Measurements from ENCODE around the gene DCAF12.

The DCAF12 gene

DNA sequence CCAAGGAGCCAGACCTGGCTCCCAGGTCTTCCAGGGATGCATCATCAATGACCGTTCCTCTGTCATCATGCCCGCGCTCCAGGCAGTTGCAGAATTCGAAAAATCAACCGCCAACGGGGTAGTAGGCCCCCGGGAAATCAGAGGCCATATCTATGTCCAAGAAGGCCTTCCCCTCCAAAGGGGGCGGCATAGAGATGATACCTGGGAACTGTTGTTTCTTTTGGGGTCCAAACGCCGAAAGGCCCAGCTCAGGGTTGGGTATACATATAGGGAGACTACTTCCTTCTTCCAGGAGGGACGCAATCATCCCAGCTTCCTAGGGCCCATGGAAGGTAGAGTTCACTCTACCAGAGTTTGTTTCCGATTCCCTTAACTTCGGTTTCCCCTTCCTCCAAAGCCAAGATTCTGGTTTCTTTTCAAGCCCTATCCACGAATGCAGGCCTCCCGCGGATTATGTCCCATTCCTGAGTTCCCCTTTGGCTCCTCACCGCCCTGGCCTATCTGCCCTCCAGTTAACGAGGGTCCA is 754 bp downstream of the DCAF12 start:
- no peak for DNase-seq (ENCODE audit: low read depth in 2 of 2)

DNA sequence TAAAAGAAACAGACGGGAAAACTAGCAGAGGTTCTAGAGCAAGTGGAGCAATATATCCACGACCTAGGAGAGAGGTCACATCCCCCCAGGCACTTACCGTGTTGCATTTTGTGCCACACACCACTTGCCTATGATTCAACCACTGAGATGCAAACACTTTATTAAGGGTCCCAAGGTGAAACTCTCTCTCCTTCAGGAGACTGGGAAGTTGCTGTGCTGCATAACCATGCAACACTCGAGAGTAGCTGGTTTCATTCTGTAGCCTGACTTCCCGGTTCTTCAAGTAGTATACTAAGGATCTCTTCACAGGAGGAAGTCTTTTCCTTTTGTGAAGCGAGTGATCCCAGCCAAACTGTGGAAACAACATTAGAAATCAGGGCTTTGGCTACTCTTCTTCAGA is 1.6 kb downstream of the DCAF12 start:
- DNase-seq (ENCODE audit: low read depth in 2 of 2): no peak

DNA sequence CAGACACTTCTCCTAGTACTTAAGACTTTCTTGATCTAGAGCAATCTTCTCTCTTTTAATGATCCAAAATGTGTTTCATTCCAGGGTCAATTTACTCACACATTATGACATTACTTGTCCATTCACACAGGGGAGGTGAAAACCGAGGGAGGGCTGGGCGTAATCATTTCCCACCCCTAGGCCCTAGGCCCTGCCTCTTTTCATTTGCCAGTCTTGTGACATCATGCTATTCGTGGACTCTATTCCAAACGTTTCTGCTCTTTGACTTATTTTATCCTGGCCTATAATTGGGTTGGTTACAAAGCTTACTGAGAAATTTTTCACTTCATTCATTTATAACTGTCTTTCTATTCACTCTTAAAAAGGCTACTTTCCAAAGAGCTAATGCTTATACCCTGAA is 2.4 kb downstream of the DCAF12 start:
- no peak for DNase-seq (ENCODE audit: low read depth in 2 of 2)

DNA sequence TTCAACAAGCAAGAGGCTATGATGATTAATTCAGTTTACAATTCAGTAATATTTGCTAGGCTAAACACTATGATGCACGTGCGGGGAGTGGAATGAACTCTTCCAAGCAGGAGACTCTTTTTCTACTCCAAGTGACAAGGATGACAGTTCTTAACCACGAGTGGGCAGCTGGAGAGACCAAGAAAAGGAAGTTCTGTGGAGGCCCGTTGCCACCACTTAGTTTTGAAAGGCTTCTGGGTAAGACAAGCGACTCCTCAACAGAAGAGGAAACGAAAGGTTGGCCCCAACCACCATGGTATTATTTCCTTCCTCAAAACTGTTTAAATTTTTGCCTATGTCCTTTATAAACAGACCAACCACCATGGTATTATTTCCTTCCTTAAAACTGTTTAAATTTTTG is 2.8 kb downstream of the DCAF12 start:
- DNase-seq (ENCODE audit: low read depth in 2 of 2): no peak

DNA sequence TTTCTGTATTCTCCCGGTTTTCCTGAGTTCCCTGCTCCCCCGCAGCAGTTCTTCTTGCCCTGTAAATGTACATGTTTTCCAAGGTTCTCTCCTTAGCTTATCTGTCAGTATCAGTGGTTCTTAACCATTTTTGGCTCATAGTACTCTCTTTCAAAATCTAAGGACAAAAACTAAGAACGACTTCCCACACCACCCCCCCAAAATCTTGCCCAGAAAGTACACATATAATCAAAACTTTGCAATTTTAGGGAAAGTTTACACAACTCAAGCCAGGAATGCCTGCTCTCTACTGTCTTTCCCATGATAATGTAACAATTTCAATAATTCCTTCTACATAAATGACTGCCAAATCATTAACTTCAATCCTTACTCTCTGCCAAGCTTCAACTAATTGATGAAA is 4.5 kb downstream of the DCAF12 start:
- DNase-seq (ENCODE audit: low read depth in 2 of 2): no peak

DNA sequence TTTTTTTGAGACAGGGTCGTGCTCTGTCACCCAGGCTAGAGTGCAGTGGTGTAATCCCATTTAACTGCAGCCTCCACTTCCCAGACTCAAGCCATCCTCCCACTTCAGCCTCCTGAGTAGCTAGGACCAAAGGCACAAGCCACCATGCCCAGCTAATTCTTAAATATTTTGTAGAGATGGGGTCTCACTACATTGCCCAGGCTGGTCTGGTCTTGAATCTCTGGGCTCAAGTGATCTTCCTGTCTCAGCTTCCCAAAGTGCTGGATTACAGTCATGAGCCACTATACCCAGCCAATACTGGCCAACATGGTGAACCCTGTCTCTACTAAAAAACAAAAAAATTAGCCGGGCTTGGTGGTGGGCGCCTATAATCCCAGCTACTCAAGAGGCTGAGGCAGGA is 6.8 kb downstream of the DCAF12 start:
- no peak for DNase-seq (ENCODE audit: low read depth in 2 of 2)

DNA sequence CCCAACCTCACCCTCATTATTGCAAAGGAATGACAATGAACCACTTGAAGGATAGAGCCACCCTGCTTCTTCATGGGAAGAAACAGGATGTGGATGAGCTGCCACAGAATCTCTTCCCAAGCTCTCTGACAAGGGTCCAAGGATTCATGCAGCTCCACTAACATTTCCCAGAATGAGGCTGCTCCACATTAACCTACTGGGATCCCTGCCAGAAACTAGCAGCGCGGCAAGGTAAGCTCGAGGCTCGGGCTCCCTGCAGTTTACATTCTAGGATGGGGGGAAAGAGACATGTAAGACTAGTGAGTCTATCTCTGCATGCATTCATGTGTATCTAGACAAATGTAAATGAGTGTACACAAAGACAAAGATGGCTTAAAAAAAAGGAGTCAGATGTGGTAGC is 12.1 kb downstream of the DCAF12 start:
- no peak for DNase-seq (ENCODE audit: low read depth in 2 of 2)

DNA sequence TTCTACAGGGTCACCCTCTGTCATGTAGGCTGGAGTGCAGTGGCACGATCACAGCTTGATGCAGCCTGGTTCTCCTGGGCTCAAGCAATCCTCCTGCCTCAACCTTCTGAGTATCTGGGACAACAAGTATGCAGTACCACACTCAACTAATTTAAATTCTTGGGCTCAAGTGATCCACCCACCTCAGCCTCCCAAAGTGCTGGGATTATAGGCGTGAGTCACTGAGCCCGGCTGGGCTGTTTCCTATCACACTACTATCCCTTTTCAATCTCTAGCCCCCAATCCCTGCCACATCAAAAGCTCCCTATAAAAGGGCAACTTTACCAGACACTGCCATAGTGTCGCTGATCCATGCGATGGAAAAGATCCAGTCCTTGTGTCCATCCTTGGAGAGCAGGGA is 20.4 kb downstream of the DCAF12 start:
- no peak for DNase-seq (ENCODE audit: low read depth in 2 of 2)

DNA sequence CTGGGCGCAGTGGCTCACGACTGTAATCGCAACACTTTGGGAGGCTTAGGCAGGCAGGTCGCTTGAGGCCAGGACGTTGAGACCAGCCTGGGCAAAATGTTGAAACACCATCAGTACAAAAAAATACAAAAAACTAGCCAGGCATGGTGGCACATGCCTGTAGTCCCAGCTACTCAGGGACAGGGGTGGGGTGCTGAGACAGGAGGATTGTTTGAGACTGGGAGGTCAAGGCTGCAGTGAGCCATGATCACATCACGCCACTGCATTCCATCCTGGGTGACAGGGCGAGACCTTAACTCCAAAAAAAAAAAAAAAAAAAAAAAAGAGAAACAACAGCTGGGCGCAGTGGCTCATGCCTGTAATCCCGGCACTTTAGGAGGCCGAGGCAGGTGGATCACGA is 23.7 kb downstream of the DCAF12 start:
- DNase-seq (ENCODE audit: low read depth in 2 of 2): no peak

DNA sequence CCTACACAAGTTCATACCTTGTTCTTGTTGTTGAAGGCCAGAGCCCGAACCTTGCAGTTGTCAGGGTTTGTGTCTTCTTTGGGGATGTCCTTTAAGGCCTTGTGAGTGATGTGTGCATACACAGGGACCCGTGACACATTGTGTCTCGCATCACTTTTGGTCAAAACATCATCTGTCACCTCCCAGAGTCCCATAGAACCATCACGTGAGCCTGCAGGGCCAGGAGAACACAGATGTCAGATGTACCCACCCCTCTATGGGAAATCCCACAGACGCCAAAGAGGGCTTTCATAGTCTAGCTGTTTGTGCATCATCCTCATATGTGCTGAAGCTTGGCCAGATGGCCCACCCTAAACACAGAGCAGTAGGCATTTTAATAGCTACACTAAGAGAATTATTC is 28.2 kb downstream of the DCAF12 start:
- DNase-seq (ENCODE audit: low read depth in 2 of 2): no peak

DNA sequence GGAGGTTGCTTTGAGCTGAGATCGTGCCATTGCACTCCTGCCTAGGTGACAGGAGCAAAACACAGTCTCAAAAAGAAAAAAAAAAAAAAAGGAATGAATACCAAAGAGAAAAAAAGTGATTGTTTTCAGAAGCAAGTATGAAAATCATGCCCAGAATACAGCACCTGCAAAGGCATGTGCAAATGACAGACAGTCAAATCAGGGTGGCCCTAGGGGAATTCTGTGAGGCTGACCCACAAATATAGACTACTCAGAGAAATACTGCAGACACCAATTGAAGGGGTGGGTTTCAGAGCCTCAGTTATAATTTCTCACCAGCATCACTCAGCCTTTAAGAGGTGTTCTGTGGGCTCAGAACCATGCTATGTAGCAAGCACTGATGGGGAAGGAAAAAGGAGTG is 28.6 kb downstream of the DCAF12 start:
- DNase-seq (ENCODE audit: low read depth in 2 of 2): no peak

DNA sequence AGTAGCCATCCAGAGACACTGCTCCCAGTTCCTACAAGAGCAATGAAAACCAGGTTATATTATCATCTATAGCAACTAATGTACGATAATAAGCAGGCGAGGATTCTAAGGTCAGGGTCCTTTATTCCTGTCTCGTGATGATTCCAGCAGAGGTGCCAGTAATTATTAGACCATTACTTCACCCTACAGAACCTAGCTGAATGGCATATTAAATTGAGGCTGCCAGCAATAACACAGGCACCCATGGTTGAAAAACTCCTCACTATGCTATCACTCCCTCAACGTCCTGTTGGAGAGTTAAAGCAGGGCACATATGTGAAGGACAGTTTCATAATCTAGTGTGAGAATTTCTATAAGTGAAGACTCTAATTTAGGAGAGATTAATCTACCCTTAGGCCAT is 29.7 kb downstream of the DCAF12 start:
- DNase-seq (ENCODE audit: low read depth in 2 of 2): no peak

DNA sequence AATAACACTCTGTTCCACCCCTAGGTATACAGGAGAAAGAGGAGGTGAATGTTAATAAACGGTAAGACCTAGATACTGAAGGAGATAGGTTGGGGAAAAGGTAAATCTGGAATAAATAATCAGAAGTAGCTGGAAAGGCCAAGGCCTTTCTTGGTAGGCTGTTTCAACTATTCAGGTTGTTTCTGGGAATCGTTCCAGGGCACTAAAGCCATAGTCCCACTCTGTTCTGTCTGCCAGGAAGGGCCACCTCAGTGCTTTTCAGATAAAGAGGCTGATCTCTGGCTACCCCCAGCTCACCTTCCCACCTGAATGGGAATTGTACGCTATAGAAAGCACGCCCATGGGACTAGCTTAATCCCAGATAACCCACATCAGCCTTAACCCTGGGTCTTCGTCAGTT is 32.9 kb downstream of the DCAF12 start:
- DNase-seq (ENCODE audit: low read depth in 2 of 2): no peak

DNA sequence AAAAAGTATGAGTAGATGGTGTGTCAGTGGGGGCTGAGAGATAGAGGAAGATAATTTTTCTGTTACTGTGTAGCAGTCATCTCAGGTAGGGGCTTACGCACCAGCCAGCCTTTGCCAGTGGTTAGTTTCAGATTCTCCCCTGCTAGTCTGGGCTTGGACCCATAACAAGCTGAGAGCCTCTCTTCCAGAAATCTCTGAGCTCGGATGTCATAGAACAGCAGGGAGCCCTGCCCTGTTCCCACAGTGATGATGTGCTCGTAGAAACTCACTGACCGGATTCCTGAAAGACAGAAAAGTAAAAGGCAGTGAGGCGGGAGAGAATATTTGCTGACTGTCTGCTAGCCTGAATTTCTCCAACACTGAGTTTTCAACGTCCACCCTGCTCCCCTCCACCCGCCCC is 37.2 kb downstream of the DCAF12 start:
- no peak for DNase-seq (ENCODE audit: low read depth in 2 of 2)

DNA sequence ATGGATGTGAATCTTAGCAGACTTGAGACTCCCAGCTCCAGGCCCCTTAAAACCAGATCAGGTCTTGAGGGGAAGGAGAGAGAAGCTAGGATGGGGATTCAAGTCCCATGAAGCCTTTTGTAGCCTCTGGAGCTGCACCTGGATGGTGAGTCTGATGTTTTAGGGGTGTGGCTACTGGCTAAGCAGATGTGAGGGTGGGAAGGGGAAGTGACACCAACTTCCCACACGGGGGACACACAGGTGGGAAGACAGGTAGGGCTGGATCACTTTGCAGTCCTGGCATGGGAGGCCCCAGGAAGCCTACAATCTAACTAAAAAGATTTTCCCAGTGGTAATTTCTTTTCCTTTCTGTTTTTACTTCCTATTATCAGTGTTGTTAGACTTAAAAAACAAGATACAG is 39.1 kb downstream of the DCAF12 start:
- DNase-seq (ENCODE audit: low read depth in 2 of 2): no peak

DNA sequence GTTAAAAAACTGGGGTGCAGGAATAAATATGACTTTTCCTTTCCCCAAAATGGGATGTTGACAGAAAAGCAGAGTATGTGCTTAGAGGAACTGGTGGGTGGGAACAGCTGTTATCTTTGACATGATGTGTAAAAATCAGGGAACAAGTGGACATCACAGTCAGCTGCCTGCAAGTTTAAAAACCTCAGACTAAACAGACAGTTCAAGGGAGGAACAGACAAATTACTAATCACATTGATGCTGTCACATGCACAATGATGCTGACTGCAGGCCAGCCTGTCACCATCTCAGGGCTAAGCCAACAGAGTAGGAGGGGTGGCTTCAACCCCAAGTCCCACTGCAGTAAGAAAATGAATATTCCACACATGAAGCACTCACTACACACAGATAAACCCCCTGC is 39.6 kb downstream of the DCAF12 start:
- no peak for DNase-seq (ENCODE audit: low read depth in 2 of 2)

DNA sequence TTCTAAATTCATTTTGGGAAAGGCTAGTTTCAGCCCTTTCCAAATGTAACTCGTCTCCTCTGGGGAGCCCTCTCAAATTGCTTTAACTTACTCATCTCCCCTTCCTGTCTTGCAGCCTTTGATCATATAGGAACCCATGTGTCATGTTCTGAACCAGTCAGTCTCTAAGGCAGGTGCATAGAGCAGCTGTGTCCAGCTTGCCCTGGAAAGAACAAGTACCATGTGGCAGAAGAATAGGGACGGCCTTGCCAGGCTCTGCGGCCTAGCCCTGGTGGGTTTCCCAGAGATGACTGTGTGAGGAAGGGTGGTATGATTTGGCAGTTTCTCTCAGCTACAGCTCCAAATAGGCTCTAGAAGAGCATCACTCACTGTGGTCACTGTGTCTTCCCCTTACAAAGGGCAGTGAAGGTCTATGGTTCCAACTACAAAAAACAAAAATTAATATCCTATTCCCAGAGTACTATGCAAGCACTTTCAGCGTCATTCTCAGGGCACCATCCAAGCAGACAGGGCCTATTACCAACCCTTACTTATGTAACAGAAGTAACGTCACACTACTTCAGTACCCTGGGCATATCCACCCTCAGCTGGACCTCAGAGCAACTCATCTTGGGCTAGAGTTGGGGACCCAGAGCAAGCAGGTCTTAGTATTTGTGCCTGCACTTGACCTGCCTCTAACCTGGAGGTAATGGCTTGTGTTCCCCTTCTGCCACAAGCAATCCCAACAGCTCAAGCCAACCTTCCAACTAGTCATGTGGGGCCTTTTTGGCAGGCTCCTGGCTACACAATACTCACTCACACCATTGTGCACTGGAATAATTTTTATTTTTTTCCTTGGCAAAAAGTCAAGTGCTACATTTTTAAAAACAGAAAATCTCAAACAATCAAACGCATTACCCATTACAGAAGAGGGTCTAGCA is 40.7 kb downstream of the DCAF12 start:
- no peak for DNase-seq (ENCODE audit: low read depth in 2 of 2)

DNA sequence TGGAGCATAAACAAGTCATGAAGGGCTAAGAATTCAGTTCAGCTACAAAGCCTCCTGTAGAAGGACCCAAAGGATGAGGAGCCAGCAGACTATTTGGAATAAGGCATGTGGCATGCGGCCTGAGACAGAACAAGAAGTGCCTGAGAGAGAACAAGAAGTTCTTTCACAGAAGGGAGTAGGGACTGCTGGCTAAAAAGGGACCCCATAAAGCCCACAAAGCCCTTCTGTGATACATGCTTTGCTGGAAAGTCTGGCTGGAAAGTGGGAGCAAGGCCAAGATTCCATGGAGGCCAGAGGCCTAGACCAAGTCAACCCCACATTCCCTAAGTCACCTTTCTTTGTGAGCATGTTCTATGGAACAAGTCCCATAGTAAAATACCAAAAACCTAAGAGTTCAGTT is 41.9 kb downstream of the DCAF12 start:
- no peak for DNase-seq (ENCODE audit: low read depth in 2 of 2)

DNA sequence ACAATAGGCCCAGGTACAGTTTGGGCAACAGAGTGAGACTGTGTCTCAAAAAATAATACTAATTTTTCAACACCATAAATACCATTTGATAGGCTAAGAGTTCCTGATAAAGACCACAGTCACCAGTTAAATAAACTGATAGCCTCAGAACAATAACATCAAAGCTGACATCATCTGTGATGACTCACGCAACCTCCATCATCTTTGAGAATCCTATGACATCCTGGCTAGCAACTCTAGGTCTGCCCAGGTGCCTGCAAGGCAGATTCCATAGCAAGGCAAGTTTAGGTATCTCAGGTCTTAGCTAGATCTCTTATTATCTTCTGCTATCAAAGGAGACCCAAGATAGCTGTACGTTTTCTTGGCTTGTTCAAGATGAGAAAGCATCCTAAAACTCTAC is 47.3 kb downstream of the DCAF12 start:
- no peak for DNase-seq (ENCODE audit: low read depth in 2 of 2)

DNA sequence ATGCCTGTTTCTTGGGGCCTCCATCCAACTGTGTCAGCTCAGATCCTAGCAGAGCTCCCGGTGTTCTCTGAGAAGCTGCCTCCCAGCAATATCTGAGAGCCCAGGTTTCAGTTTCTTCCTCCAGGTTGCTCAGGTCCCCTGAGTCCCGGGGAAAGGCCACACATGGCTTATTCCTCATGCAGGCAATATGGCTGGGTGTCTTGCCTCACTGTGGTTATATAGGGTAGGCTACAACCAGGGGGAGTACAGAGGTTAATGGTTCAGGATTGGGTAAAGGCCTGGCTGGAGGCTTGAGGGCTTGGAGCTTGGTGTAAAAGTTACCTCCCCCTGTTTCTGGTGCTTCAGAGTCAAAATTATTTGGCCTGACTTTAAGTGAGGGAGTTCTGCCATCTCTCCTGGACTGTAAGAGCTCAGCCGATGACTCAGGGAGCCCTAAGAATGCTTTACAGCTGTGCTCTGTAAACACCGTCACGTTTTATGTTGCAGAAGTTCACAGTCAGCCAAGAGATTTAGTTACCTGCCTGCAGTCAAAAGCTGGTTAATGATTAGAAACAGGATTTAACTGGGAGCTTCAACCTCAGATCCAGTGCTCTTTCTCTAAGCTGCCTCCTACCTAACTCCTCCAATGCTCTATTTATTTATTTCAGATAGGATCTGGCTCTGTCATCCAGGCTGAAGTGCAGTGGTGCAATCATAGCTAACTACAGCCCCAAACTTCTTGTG is 53.5 kb downstream of the DCAF12 start:
- no peak for DNase-seq (ENCODE audit: low read depth in 2 of 2)

DNA sequence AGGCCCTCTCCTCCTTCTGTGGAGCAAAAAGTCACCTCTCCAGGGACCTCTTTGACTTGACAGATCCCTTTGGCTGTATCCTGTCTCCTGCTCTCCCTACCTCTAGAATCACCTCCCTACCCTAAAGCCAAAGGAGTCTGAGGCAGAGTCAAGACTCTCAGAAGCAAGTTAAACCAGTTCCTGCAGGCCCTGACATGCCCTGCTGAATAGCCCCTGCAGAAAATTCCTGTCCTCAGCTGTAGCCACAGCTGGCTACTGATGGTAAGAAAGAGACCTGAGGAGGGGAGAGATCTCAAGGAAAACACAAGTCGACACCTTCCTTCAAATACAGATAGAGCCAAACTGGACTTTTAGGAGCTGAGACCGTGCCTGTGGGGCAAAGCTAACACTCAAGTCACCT is 54.1 kb downstream of the DCAF12 start:
- no peak for DNase-seq (ENCODE audit: low read depth in 2 of 2)

DNA sequence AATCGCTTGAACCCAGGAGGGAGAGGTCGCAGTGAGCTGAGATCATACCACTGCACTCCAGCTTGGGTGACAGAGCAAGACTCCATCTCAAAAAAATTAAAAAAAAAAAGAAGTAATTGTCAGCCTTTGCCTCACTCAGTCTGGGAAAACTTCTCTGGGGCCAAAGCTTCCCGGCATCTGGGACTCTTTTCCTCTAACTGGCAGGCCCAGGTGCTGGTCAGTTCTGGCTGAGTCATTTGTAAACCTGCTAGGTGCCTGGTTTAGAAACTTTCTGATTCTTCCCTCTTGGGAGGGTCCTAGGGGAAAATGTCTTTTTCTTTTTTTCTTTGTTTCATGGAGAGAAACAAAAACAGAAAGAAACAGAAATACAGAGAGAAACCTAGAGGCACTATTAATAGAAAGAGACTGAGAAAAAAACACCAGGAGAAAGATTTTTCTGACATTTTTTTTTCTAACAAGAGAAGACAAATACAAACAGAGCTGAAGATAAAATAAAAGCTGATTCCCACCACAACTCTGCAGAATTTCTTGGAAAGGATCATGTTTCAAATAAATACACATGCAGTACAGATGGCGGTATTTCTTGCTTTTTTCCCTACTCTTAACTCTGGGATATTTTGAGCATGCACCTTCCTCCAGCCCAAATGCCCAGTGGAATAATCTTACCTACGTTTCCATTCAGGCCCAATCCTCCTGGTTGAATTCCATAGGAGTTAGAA is 55.7 kb downstream of the DCAF12 start:
- no peak for DNase-seq (ENCODE audit: low read depth in 2 of 2)
